HEK293 (cell line): Measurements from ENCODE around the gene DFFA.
A peak's percentile ranks its signal among the peaks of the same experiment; 100 is the strongest.

Source experiments
- EGR2 ChIP-seq: fragments of 450-650 bp; formaldehyde crosslinking; IDR thresholded peaks from 2 replicates; pipeline ENCODE4 v1.5.1; 2016; ENCODE audit warnings: low read depth, missing biosample characterization, missing genetic modification characterization
- KLF17 ChIP-seq: fragments of 450-650 bp; formaldehyde crosslinking; IDR thresholded peaks from 2 replicates; pipeline ENCODE4 v1.5.1; 2016; ENCODE audit warnings: missing biosample characterization, missing genetic modification characterization
- SCRT2 ChIP-seq: fragments of 450-650 bp; formaldehyde crosslinking; IDR thresholded peaks from 2 replicates; pipeline ENCODE4 v1.5.1; 2016; ENCODE audit warnings: missing biosample characterization, missing genetic modification characterization
- ZBTB10 ChIP-seq: fragments of 450-650 bp; formaldehyde crosslinking; IDR thresholded peaks from 2 replicates; pipeline ENCODE4 v1.5.1; 2016; ENCODE audit warnings: missing biosample characterization, missing genetic modification characterization
- ZBTB6 ChIP-seq: fragments of 450-650 bp; formaldehyde crosslinking; IDR thresholded peaks from 2 replicates; pipeline ENCODE4 v1.5.1; 2017; ENCODE audit warnings: missing biosample characterization, missing genetic modification characterization
- ZEB2 ChIP-seq: fragments of 450-650 bp; formaldehyde crosslinking; IDR thresholded peaks from 2 replicates; pipeline ENCODE4 v1.5.1; 2016; ENCODE audit warnings: missing biosample characterization, missing genetic modification characterization
- ZFHX2 ChIP-seq: fragments of 450-650 bp; formaldehyde crosslinking; conservative IDR thresholded peaks from 2 replicates; pipeline ENCODE4 v1.5.1; 2016; ENCODE audit warnings: missing biosample characterization, missing genetic modification characterization
- ZFP3 ChIP-seq: fragments of 450-650 bp; formaldehyde crosslinking; IDR thresholded peaks from 2 replicates; pipeline ENCODE4 v1.5.1; 2016; ENCODE audit warnings: low read depth, missing biosample characterization, missing genetic modification characterization
- ZNF398 ChIP-seq: fragments of 450-650 bp; formaldehyde crosslinking; IDR thresholded peaks from 2 replicates; pipeline ENCODE4 v1.5.1; 2017; ENCODE audit warnings: missing biosample characterization, missing genetic modification characterization
- ZNF549 ChIP-seq: fragments of 450-650 bp; IDR thresholded peaks from 2 replicates; pipeline ENCODE4 v1.5.1; 2018; ENCODE audit warnings: missing biosample characterization, missing genetic modification characterization, mild to moderate bottlenecking, inconsistent platforms, moderate library complexity
- ZNF645 ChIP-seq: fragments of 450-650 bp; formaldehyde crosslinking; IDR thresholded peaks from 2 replicates; pipeline ENCODE4; 2016; ENCODE audit warnings: missing biosample characterization, missing genetic modification characterization
- ZNF660 ChIP-seq: fragments of 450-650 bp; IDR thresholded peaks from 2 replicates; pipeline ENCODE4 v1.5.1; 2018; ENCODE audit warnings: missing biosample characterization, mild to moderate bottlenecking, missing genetic modification characterization
- ZNF747 ChIP-seq: fragments of 450-650 bp; formaldehyde crosslinking; IDR thresholded peaks from 2 replicates; pipeline ENCODE4 v1.5.1; 2016; ENCODE audit warnings: missing biosample characterization, missing genetic modification characterization
- ZSCAN16 ChIP-seq: fragments of 450-650 bp; formaldehyde crosslinking; IDR thresholded peaks from 2 replicates; pipeline ENCODE4 v1.5.1; 2016; ENCODE audit warnings: missing biosample characterization, missing genetic modification characterization
- TF ChIP-seq, protein P1 (sequence below): fragments of 450-650 bp; formaldehyde crosslinking; IDR thresholded peaks from 2 replicates; pipeline ENCODE4 v1.5.0; 2017; ENCODE audit warnings: missing biosample characterization, missing genetic modification characterization, borderline replicate concordance
- TF ChIP-seq, protein P2 (sequence below): fragments of 450-650 bp; formaldehyde crosslinking; IDR thresholded peaks from 2 replicates; pipeline ENCODE4 v1.5.1; 2016; ENCODE audit warnings: missing biosample characterization, missing genetic modification characterization
- TF ChIP-seq, protein P3 (sequence below): fragments of 450-650 bp; formaldehyde crosslinking; IDR thresholded peaks from 2 replicates; pipeline ENCODE4 v1.5.1; 2017; ENCODE audit warnings: missing biosample characterization, missing genetic modification characterization

The DFFA gene

DNA sequence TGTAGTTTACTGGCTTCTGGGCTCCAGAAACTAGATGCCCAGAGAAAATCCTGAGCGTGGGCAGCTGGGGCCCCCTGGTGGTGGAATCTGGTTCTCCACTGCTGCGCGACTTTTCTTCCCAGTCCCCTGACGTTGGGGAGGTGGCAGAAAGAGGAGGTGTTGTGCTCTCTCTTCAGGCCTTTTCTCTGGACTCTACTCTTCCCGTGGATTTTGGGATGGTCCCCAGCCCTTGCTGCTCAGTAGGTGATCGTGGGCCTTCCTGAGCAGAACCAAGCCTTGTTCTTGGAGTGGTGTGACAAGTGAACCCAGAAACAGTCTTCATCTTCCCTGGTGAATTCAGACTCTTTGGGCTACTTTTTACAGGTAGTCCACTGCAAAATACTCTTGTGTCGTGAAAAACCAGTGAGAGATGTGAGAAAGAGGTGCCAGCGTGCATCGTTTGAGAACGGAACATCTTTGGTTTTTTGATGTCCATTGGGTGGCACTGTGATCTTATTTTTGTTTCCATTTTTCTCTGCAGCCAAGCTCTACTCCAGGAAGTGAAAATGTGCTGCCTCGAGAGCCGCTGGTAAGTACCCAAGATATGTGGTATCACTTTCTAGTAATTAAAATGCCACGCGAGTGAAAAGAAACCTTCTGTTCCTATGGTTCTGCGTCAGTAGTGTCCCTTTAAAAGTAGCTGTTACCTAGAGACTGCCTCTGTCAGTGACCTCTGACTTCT lies 22.6 kb upstream of the DFFA start (continued):
- TF ChIP-seq ZNF747, result no peak
- TF ChIP-seq ZNF549 (tag by site-specific recombination), result no peak
- TF ChIP-seq ZSCAN16 (tag by site-specific recombination), result no peak
- TF ChIP-seq, protein P1, sequence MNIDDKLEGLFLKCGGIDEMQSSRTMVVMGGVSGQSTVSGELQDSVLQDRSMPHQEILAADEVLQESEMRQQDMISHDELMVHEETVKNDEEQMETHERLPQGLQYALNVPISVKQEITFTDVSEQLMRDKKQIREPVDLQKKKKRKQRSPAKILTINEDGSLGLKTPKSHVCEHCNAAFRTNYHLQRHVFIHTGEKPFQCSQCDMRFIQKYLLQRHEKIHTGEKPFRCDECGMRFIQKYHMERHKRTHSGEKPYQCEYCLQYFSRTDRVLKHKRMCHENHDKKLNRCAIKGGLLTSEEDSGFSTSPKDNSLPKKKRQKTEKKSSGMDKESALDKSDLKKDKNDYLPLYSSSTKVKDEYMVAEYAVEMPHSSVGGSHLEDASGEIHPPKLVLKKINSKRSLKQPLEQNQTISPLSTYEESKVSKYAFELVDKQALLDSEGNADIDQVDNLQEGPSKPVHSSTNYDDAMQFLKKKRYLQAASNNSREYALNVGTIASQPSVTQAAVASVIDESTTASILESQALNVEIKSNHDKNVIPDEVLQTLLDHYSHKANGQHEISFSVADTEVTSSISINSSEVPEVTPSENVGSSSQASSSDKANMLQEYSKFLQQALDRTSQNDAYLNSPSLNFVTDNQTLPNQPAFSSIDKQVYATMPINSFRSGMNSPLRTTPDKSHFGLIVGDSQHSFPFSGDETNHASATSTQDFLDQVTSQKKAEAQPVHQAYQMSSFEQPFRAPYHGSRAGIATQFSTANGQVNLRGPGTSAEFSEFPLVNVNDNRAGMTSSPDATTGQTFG (tag by site-specific recombination), result no peak
- TF ChIP-seq, protein P2, sequence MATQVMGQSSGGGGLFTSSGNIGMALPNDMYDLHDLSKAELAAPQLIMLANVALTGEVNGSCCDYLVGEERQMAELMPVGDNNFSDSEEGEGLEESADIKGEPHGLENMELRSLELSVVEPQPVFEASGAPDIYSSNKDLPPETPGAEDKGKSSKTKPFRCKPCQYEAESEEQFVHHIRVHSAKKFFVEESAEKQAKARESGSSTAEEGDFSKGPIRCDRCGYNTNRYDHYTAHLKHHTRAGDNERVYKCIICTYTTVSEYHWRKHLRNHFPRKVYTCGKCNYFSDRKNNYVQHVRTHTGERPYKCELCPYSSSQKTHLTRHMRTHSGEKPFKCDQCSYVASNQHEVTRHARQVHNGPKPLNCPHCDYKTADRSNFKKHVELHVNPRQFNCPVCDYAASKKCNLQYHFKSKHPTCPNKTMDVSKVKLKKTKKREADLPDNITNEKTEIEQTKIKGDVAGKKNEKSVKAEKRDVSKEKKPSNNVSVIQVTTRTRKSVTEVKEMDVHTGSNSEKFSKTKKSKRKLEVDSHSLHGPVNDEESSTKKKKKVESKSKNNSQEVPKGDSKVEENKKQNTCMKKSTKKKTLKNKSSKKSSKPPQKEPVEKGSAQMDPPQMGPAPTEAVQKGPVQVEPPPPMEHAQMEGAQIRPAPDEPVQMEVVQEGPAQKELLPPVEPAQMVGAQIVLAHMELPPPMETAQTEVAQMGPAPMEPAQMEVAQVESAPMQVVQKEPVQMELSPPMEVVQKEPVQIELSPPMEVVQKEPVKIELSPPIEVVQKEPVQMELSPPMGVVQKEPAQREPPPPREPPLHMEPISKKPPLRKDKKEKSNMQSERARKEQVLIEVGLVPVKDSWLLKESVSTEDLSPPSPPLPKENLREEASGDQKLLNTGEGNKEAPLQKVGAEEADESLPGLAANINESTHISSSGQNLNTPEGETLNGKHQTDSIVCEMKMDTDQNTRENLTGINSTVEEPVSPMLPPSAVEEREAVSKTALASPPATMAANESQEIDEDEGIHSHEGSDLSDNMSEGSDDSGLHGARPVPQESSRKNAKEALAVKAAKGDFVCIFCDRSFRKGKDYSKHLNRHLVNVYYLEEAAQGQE (tag by site-specific recombination), result no peak
- TF ChIP-seq ZNF660 (tag by site-specific recombination), result peak; percentile 79; the same call in 1 of the 2 replicates
- no peak for TF ChIP-seq ZFP3 (tag by site-specific recombination)
- TF ChIP-seq EGR2 (tag by site-specific recombination), result 0 out of 2 replicates have a peak, but pooled peaks have one; percentile 14
- TF ChIP-seq KLF17 (tag by site-specific recombination), result no peak
- TF ChIP-seq ZEB2, result 0 out of 2 replicates have a peak, but pooled peaks have one; percentile 15
- TF ChIP-seq, protein P3, sequence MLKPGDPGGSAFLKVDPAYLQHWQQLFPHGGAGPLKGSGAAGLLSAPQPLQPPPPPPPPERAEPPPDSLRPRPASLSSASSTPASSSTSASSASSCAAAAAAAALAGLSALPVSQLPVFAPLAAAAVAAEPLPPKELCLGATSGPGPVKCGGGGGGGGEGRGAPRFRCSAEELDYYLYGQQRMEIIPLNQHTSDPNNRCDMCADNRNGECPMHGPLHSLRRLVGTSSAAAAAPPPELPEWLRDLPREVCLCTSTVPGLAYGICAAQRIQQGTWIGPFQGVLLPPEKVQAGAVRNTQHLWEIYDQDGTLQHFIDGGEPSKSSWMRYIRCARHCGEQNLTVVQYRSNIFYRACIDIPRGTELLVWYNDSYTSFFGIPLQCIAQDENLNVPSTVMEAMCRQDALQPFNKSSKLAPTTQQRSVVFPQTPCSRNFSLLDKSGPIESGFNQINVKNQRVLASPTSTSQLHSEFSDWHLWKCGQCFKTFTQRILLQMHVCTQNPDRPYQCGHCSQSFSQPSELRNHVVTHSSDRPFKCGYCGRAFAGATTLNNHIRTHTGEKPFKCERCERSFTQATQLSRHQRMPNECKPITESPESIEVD, result no peak
- no peak for TF ChIP-seq ZNF645 (tag by site-specific recombination)
- TF ChIP-seq ZFHX2, result 0 out of 2 replicates have a peak, but pooled peaks have one; percentile 29
- TF ChIP-seq ZNF398 (tag by site-specific recombination), result no peak
- no peak for TF ChIP-seq SCRT2
- TF ChIP-seq ZBTB6 (tag by site-specific recombination), result no peak
- TF ChIP-seq ZBTB10 (tag by site-specific recombination), result no peak
